GM18526 (cell line): Measurements from ENCODE around the gene RPS6KA5.

Experiments used
- POLR2A ChIP-seq: IDR thresholded peaks from 3 replicates; pipeline ENCODE4 v1.6.1; 2011; ENCODE audit not compliant: insufficient read length; ENCODE audit errors: extremely low read depth

The RPS6KA5 gene

GRCh38 chr14:90844321-90844720 is 216.1 kb downstream of the RPS6KA5 start:
- TF ChIP-seq POLR2A = no peak

GRCh38 chr14:90842726-90843125 is 217.7 kb downstream of the RPS6KA5 start:
- TF ChIP-seq POLR2A = no peak

GRCh38 chr14:90839889-90840266 is 220.6 kb downstream of the RPS6KA5 start:
- no peak for TF ChIP-seq POLR2A

- TF ChIP-seq POLR2A = no peak
These were observed 221.2 kb downstream of the RPS6KA5 start for GRCh38 chr14:90839024-90839888.

- TF ChIP-seq POLR2A = no peak
These were observed 223.1 kb downstream of the RPS6KA5 start for GRCh38 chr14:90837355-90837754.

- TF ChIP-seq POLR2A = no peak
These were observed 223.8 kb downstream of the RPS6KA5 start for GRCh38 chr14:90836692-90837063.

- TF ChIP-seq POLR2A = no peak
These were observed 228.6 kb downstream of the RPS6KA5 start for GRCh38 chr14:90831821-90832220.

- no peak for TF ChIP-seq POLR2A
These were observed 229.3 kb downstream of the RPS6KA5 start for GRCh38 chr14:90830931-90831701.

- TF ChIP-seq POLR2A = no peak
These were observed 230.8 kb downstream of the RPS6KA5 start for GRCh38 chr14:90829677-90830076.

- TF ChIP-seq POLR2A = no peak
These were observed 231.6 kb downstream of the RPS6KA5 start for GRCh38 chr14:90828642-90829487.

GRCh38 chr14:90827919-90828610 is 232.4 kb downstream of the RPS6KA5 start:
- TF ChIP-seq POLR2A = no peak

GRCh38 chr14:90820958-90821357 is 239.5 kb downstream of the RPS6KA5 start:
- TF ChIP-seq POLR2A = no peak

- TF ChIP-seq POLR2A = no peak
These were observed 240.6 kb downstream of the RPS6KA5 start for GRCh38 chr14:90819734-90820393.

- no peak for TF ChIP-seq POLR2A
These were observed 241.7 kb downstream of the RPS6KA5 start for GRCh38 chr14:90818715-90819114.
